Measurements from ENCODE around the gene POC1A.

- TF ChIP-seq POLR2A (IDR thresholded peaks at IDR 0.05; ENCODE audit: low read depth, low read length) (no peak), CTCF (IDR thresholded peaks at IDR 0.05; ENCODE audit: extremely low read depth in 1 of 2, insufficient read depth in 1 of 2, low read depth in 1 of 2, low read length in 2 of 2) (no peak), MAX (IDR thresholded peaks at IDR 0.05; ENCODE audit: insufficient read depth, insufficient read length) (no peak)
Observed at GRCh38 chr3:52032702-52033408, 121.4 kb downstream of the POC1A start.

All from endothelial cell of umbilical vein (primary cell).